C4-2B (cell line): ENCODE data around the gene ARHGAP31.

Source experiments
- ZFX ChIP-seq: fragments of 450-650 bp; IDR thresholded peaks from 2 replicates; pipeline ENCODE4 v1.6.1; 2017
- TF ChIP-seq, protein P1 (sequence below): fragments of 450-650 bp; conservative IDR thresholded peaks from 2 replicates; pipeline ENCODE4 v1.5.1; 2017; ENCODE audit warnings: mild to moderate bottlenecking

DNA sequence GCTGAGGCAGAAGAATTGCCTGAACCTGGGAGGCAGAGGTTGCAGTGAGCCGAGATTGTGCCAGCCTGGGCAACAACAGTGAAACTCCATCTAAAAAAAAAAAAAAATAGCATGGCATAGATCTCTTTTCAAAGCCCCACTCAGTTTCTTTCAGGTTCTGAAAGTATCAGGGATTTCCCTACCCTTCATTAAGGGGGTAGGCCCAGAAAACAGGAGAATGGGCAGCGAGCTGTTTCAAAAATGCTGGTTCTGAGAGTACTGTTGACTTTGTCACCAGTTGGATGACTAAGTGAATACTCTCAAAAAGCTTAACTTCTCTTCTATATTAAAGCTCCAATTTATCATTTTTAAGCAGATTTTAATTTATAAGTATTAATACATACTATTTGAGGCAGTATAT, 72.8 kb downstream of the ARHGAP31 start:
- TF ChIP-seq, protein P1, sequence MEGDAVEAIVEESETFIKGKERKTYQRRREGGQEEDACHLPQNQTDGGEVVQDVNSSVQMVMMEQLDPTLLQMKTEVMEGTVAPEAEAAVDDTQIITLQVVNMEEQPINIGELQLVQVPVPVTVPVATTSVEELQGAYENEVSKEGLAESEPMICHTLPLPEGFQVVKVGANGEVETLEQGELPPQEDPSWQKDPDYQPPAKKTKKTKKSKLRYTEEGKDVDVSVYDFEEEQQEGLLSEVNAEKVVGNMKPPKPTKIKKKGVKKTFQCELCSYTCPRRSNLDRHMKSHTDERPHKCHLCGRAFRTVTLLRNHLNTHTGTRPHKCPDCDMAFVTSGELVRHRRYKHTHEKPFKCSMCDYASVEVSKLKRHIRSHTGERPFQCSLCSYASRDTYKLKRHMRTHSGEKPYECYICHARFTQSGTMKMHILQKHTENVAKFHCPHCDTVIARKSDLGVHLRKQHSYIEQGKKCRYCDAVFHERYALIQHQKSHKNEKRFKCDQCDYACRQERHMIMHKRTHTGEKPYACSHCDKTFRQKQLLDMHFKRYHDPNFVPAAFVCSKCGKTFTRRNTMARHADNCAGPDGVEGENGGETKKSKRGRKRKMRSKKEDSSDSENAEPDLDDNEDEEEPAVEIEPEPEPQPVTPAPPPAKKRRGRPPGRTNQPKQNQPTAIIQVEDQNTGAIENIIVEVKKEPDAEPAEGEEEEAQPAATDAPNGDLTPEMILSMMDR, result no peak
- no peak for TF ChIP-seq ZFX
